OCI-LY3 (cell line): ENCODE results near the gene FAM89A.

Source experiments
- H2AFZ ChIP-seq: fragments of 200-600, 300-600 bp; shearing (Covaris generic); 2 replicates; pipeline ENCODE4 v1.6.0; 2014; ENCODE audit warnings: antibody characterized with exemption, low read depth, low read length
- H3K27ac ChIP-seq: fragments of 200-600, 300-600 bp; sonication (generic); 2 replicates; pipeline ENCODE4 v1.5.1; 2014; ENCODE audit warnings: mild to moderate bottlenecking, low read length, moderate library complexity, mixed read lengths
- H3K27me3 ChIP-seq: fragments of 200-600, 300-600 bp; sonication (generic); 2 replicates; pipeline ENCODE4 v1.6.1; 2014; ENCODE audit warnings: low read depth, low read length, mixed read lengths
- H3K36me3 ChIP-seq: fragments of 200-600, 300-600 bp; sonication (generic); replicated peaks from 2 replicates; pipeline ENCODE3; 2014; ENCODE audit warnings: low read depth, low read length, mixed read lengths
- H3K4me1 ChIP-seq: fragments of 300-600, 200-600 bp; sonication (generic); 2 replicates; pipeline ENCODE4 v1.6.1; 2014; ENCODE audit warnings: low read length, mixed read lengths
- H3K4me2 ChIP-seq: fragments of 200-600, 300-600 bp; sonication (generic); 2 replicates; pipeline ENCODE4 v1.6.1; 2014; ENCODE audit warnings: low read length, mixed read lengths
- H3K4me3 ChIP-seq: fragments of 300-600, 200-600 bp; sonication (generic); 2 replicates; pipeline ENCODE4 v1.5.1; 2014; ENCODE audit warnings: antibody characterized with exemption, mild to moderate bottlenecking, low read length, moderate library complexity
- H3K79me2 ChIP-seq: fragments of 300-600, 200-600 bp; shearing (Covaris generic); 2 replicates; pipeline ENCODE4 v1.6.1; 2014; ENCODE audit warnings: mild to moderate bottlenecking, low read length, mixed read lengths
- H3K9ac ChIP-seq: fragments of 300-600, 200-600 bp; shearing (Covaris generic); 2 replicates; pipeline ENCODE4 v1.6.0; 2014; ENCODE audit warnings: mild to moderate bottlenecking, low read length, moderate library complexity
- H3K9me3 ChIP-seq: fragments of 200-600, 300-600 bp; shearing (Covaris generic); 2 replicates; pipeline ENCODE4 v1.6.1; 2014; ENCODE audit warnings: low read length, mixed read lengths; ENCODE audit not compliant: insufficient read depth
- H4K20me1 ChIP-seq: fragments of 200-600, 300-600 bp; sonication (generic); 2 replicates; pipeline ENCODE4 v1.6.1; 2016; ENCODE audit warnings: low read length, mixed read lengths; ENCODE audit not compliant: insufficient read depth
- EZH2phosphoT487 ChIP-seq: fragments of 200-600 bp; shearing (Covaris generic); IDR thresholded peaks from 2 replicates; pipeline ENCODE4 v1.6.1; 2018; ENCODE audit warnings: antibody characterized with exemption, mixed run types, low read depth
- TF ChIP-seq, protein P1 (sequence below): fragments of 200-600, 300-600 bp; sonication (generic); IDR thresholded peaks from 2 replicates; pipeline ENCODE4 v1.5.1; 2014; ENCODE audit warnings: antibody characterized with exemption, low read length, low read depth

Gene FAM89A

DNA sequence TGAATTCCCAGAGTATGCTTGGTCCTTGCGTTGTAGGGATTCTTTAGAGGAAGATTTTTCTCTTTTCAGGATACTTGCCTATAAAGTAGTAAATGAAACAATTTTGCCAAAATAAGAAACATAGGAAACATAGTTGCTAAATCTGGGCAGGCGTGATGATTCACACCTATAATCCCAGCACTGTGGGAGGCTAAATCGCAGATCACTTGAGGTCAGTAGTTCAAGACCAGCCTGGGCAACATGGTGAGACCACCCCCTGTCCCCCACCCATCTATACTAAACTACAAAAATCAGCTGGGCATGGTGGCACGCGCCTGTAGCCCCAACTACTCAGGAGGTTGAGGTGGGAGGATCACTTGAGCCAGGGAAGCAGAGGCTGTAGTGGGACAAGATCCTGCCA lies 56.2 kb downstream of the FAM89A start:
- no peak overlapping the region for H3K4me3 ChIP-seq
- peaks cover 42% of the 10 kb centered on the region for H3K79me2 ChIP-seq
- no peaks in the 10 kb centered on the region for H3K9me3 ChIP-seq
- H3K4me2 ChIP-seq = no peak overlapping the region
- no peak overlapping the region for H2AFZ ChIP-seq
- no peak for TF ChIP-seq EZH2phosphoT487
- TF ChIP-seq, protein P1, sequence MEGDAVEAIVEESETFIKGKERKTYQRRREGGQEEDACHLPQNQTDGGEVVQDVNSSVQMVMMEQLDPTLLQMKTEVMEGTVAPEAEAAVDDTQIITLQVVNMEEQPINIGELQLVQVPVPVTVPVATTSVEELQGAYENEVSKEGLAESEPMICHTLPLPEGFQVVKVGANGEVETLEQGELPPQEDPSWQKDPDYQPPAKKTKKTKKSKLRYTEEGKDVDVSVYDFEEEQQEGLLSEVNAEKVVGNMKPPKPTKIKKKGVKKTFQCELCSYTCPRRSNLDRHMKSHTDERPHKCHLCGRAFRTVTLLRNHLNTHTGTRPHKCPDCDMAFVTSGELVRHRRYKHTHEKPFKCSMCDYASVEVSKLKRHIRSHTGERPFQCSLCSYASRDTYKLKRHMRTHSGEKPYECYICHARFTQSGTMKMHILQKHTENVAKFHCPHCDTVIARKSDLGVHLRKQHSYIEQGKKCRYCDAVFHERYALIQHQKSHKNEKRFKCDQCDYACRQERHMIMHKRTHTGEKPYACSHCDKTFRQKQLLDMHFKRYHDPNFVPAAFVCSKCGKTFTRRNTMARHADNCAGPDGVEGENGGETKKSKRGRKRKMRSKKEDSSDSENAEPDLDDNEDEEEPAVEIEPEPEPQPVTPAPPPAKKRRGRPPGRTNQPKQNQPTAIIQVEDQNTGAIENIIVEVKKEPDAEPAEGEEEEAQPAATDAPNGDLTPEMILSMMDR = no peak
- peaks cover 6% of the 10 kb centered on the region for H3K36me3 ChIP-seq
- H3K9ac ChIP-seq = no peak overlapping the region
- H3K27me3 ChIP-seq = no peaks in the 10 kb centered on the region
- peaks cover 7% of the 10 kb centered on the region for H3K4me1 ChIP-seq
- no peaks in the 10 kb centered on the region for H4K20me1 ChIP-seq
- H3K27ac ChIP-seq = no peak overlapping the region

DNA sequence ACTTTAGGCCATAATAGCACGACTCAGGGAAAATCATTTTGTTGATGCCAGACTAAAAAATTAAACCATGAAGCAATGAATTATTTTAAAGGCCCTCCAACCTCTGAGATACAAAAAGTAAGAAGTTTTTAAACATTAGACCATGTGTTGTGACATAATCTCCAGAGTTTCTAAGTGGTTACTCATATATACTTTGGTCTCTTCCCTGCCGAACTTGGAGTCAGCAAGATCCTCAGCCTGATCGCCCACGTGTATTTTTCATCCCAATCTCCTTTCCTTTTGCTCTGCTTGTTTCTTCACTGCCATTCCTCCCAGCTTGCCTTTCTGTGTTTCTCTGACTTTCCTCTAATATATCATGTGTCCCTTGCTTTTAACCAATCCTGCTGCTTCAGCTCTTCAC lies 57.4 kb downstream of the FAM89A start:
- Histone ChIP-seq H3K79me2 (peaks cover 51% of the 10 kb centered on the region), H3K9ac (no peak overlapping the region), H3K4me3 (no peak overlapping the region), H4K20me1 (no peaks in the 10 kb centered on the region), H3K27ac (no peak overlapping the region), H2AFZ (no peak overlapping the region), H3K4me2 (no peak overlapping the region), H3K9me3 (no peaks in the 10 kb centered on the region), H3K27me3 (no peaks in the 10 kb centered on the region), H3K4me1 (peaks cover 7% of the 10 kb centered on the region), H3K36me3 (peaks cover 6% of the 10 kb centered on the region)
- no peak for TF ChIP-seq EZH2phosphoT487
- TF ChIP-seq, protein P1 = no peak

DNA sequence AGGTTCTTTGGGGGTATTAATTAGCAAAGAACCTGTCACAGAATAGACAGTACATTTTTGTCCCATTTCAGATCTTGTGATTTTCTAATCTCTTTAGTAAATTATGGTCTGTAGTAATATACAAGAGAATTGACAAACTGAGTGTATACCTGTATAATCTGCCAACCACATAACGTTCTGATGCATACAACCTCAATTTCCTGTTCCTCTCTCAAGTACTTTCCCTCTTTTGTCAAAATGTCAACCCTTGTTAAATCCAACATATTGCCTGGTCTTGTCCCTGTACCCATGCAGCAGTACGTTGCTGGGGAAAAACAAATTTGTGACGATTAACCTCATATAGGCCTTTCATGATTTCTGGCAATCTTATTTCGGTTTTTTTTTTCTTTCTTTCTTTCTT lies 60.1 kb downstream of the FAM89A start:
- Histone ChIP-seq H3K4me3 (peak overlapping the region; percentile 84), H4K20me1 (no peaks in the 10 kb centered on the region), H3K36me3 (peaks cover 12% of the 10 kb centered on the region), H2AFZ (no peak overlapping the region), H3K27me3 (no peaks in the 10 kb centered on the region), H3K9me3 (no peaks in the 10 kb centered on the region), H3K79me2 (peaks cover 63% of the 10 kb centered on the region), H3K9ac (peak overlapping the region; percentile 78), H3K27ac (no peak overlapping the region), H3K4me2 (peak overlapping the region; percentile 66), H3K4me1 (peaks cover 17% of the 10 kb centered on the region)
- no peak for TF ChIP-seq EZH2phosphoT487
- TF ChIP-seq, protein P1 = no peak

DNA sequence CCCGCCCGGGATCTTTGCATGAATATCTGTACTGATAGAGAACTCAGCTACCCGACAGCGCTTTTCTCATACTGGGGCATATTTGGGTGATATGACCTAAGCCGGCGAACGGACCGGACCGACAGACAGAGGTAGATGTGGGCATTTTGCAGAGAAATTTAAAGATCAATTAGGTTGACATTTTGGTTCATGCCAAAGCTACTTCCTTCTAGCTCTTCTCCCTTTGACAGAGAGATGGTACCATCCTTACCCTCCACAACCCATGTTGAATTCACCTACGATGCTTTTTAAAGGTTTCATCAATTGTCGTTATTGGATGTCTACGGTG lies 60.7 kb downstream of the FAM89A start:
- Histone ChIP-seq H3K79me2 (peaks cover 67% of the 10 kb centered on the region), H3K4me3 (peak overlapping the region; percentile 84), H3K4me2 (peak overlapping the region; percentile 66), H3K4me1 (peaks cover 17% of the 10 kb centered on the region), H3K27ac (peak overlapping the region; percentile 40), H2AFZ (peak overlapping the region; percentile 50), H3K9ac (peak overlapping the region; percentile 78), H3K27me3 (no peaks in the 10 kb centered on the region), H3K9me3 (no peaks in the 10 kb centered on the region), H3K36me3 (peaks cover 12% of the 10 kb centered on the region), H4K20me1 (no peaks in the 10 kb centered on the region)
- TF ChIP-seq, protein P1 = no peak
- TF ChIP-seq EZH2phosphoT487 = no peak
